ENCODE measurements around the gene THAP7. TPM values are rescaled to one million over a fixed set of nuclear protein-coding genes. Genes with fewer than 3 reads are reported as not detected.

The THAP7 gene
- total RNA-seq, 1 donor from 2014 or later: 26.4 TPM

DNA sequence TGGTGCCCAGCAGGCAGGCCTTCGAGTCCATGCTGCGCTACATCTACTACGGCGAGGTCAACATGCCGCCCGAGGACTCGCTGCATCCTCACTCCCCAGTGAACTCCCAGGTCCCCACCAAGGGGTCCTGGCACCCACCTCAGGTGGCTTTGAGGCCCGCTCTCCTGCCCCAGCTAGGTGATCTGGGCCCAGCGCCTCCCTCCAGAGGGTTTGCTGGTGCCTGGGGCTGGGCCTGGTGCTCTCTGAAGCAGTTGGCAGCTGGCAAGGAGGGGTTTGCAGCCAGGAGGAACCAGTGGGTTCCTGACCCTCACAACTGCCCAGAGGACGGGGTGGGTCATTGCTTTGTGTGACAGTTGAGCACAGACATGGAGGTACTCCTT lies 5.9 kb downstream of the THAP7 start:
- Mint-ChIP-seq H3K4me1 (ENCODE audit: unreplicated experiment) (no peaks in the 10 kb centered on the region), H3K9me3 (no peaks in the 10 kb centered on the region), H3K27ac (no peak overlapping the region), H3K36me3 (no peaks in the 10 kb centered on the region), H3K4me3 (no peak overlapping the region), H3K27me3 (no peaks in the 10 kb centered on the region)
- TF ChIP-seq CTCF (conservative IDR thresholded peaks at IDR 0.05): no peak
- no peak for DNase-seq (ENCODE audit: extremely low spot score, unreplicated experiment)

DNA sequence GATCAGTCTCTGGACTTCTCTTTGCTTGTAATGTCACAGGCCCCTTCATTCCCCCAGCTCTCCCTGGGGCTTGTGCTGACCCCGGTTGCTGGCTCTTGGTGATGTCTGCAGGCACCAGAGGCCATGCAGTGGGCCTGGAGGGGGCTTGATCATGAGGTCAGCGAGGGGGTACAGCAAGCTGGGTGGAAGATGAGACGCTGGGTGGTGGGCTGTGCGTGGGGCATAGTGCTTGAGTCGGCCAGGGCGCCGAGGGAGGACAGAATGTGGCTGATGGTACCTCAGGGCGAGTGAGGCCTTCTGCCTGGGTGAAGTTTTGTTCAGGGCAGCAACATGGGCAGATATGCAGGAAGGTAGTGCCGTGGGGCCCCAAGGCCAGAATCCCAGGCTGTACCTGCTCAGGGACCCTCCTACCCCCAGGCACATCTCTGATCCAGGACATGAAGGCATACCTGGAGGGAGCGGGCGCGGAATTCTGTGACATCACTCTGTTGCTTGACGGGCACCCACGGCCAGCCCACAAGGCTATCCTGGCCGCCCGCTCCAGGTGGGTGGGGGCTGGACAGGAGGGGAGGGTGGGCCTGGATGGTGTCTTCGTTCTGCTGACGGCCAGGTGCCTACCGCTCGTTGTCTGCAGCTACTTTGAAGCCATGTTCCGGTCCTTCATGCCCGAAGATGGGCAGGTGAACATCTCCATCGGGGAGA lies 6.4 kb downstream of the THAP7 start:
- Mint-ChIP-seq H3K27me3 (no peaks in the 10 kb centered on the region), H3K9me3 (no peaks in the 10 kb centered on the region), H3K36me3 (no peaks in the 10 kb centered on the region), H3K27ac (no peak overlapping the region), H3K4me1 (ENCODE audit: unreplicated experiment) (no peaks in the 10 kb centered on the region), H3K4me3 (no peak overlapping the region)
- DNase-seq (ENCODE audit: extremely low spot score, unreplicated experiment): no peak
- TF ChIP-seq CTCF (conservative IDR thresholded peaks at IDR 0.05): no peak

DNA sequence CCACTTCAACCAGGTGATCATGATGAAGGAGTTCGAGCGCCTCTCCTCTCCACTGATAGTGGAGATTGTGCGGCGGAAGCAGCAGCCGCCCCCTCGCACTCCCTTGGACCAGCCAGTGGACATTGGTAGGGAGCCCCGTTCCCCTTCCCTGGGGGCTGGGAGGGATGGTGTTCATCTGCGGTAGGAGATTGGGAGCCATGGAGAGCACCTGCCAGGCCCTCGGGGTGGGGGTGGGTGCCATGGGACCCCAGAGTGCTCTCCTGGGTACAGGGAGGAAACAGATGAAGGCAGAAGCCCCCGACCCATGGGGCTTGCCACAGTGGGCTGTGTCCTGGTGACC lies 7.0 kb downstream of the THAP7 start:
- no peaks in the 10 kb centered on the region for H3K36me3 Mint-ChIP-seq
- H3K4me3 Mint-ChIP-seq: no peak overlapping the region
- no peaks in the 10 kb centered on the region for H3K9me3 Mint-ChIP-seq
- H3K4me1 Mint-ChIP-seq (ENCODE audit: unreplicated experiment): no peaks in the 10 kb centered on the region
- H3K27ac Mint-ChIP-seq: no peak overlapping the region
- TF ChIP-seq CTCF (conservative IDR thresholded peaks at IDR 0.05): no peak
- peak; percentile 66 for DNase-seq (ENCODE audit: extremely low spot score, unreplicated experiment)
- H3K27me3 Mint-ChIP-seq: no peaks in the 10 kb centered on the region

GRCh38 chr22:20994128-20994901 lies 7.6 kb downstream of the THAP7 start:
- Mint-ChIP-seq H3K9me3 (no peaks in the 10 kb centered on the region), H3K27ac (no peak overlapping the region), H3K36me3 (no peaks in the 10 kb centered on the region), H3K27me3 (no peaks in the 10 kb centered on the region), H3K4me1 (ENCODE audit: unreplicated experiment) (no peaks in the 10 kb centered on the region), H3K4me3 (no peak overlapping the region)
- no peak for TF ChIP-seq CTCF (conservative IDR thresholded peaks at IDR 0.05)
- DNase-seq (ENCODE audit: extremely low spot score, unreplicated experiment): peak; percentile 70

GRCh38 chr22:20993304-20994127 lies 8.4 kb downstream of the THAP7 start:
- H3K9me3 Mint-ChIP-seq: no peaks in the 10 kb centered on the region
- H3K4me1 Mint-ChIP-seq (ENCODE audit: unreplicated experiment): no peaks in the 10 kb centered on the region
- no peak overlapping the region for H3K4me3 Mint-ChIP-seq

More at GRCh38 chr22:20993304-20994127, 8.4 kb downstream of the THAP7 start:
- Mint-ChIP-seq H3K27me3 (no peaks in the 10 kb centered on the region), H3K36me3 (no peaks in the 10 kb centered on the region), H3K27ac (no peak overlapping the region)
- DNase-seq (ENCODE audit: extremely low spot score, unreplicated experiment): no peak
- no peak for TF ChIP-seq CTCF (conservative IDR thresholded peaks at IDR 0.05)

Measured in type B pancreatic cell (in vitro differentiated cells).